Activated CD8-positive, alpha-beta memory T cell treated with anti-CD3 and anti-CD28 coated beads for 4 hours (primary cell): Measurements from ENCODE around the gene GLRX3.
"Not testable (repeated sequence)": the region's sequence is repeated elsewhere in the genome, so short reads cannot be mapped to it uniquely, and the experiment has no call there.

ENCODE experiments used
- DNase-seq, 2 donors: peaks; one replicate each; pipeline ENCODE4 v3.0.0-alpha.2; 2020; ENCODE audit warnings: low read depth in 2 of 2

Gene GLRX3

DNA sequence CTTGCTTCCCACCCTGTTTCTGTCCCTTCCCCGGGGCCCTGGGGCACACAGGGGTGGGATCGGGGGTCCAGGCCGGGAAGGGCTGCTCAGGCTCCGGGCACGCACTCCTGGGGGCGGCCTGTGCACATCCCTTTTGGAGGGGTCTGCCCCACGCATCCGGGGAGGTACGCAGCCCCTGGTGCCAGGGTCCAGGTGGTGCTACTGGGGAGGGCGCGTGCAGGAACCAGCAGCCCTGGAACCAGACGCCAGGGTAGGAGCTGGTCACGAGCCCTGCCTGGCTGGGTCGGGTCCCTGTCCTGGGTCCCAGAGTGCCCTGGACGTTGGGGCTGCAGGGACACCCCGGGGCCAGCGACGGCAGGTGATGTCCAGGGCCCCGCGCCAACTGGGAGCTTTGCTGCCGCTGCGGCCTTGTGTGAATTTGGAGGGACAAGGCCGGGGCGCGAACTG, 53.4 kb downstream of the GLRX3 start:
- no peak for DNase-seq

- DNase-seq, result peak; percentile 69 to 70
Measured at GRCh38 chr10:130190055-130190736, 54.0 kb downstream of the GLRX3 start.

- no peak for DNase-seq
Measured at GRCh38 chr10:130190737-130191115, 54.5 kb downstream of the GLRX3 start.

- no peak for DNase-seq
Measured at GRCh38 chr10:130191380-130191779, 55.2 kb downstream of the GLRX3 start.

DNA sequence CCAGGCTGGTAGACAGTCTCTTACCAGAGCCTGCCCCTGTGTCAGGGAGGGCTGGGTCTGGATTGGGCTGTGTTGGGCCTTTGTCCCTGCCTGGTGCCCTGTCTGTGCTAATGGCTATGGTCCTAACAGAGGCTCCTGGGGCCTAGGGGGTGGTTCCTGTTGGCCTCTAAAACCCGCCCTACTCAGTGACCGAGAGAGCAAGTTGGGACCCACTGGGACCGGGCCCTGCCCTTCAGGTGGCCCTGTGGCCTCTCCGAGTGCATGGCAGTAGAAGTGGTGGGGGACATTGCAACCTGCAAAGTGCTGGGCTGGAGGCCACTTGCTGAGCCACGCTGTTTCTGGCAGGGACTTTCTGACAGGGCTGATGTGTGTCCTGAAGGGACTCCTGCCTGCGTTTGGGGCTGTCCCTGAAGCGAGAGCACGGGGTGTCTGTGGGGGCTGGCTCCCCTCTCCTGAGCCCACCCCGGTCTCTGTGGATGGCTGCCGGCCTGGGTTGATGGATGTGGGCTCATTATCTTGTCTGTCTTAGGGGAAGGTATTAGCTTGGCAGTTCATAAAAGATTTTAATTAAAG, 56.2 kb downstream of the GLRX3 start:
- no peak for DNase-seq

- no peak for DNase-seq
Measured at GRCh38 chr10:130193033-130193432, 56.8 kb downstream of the GLRX3 start.

DNA sequence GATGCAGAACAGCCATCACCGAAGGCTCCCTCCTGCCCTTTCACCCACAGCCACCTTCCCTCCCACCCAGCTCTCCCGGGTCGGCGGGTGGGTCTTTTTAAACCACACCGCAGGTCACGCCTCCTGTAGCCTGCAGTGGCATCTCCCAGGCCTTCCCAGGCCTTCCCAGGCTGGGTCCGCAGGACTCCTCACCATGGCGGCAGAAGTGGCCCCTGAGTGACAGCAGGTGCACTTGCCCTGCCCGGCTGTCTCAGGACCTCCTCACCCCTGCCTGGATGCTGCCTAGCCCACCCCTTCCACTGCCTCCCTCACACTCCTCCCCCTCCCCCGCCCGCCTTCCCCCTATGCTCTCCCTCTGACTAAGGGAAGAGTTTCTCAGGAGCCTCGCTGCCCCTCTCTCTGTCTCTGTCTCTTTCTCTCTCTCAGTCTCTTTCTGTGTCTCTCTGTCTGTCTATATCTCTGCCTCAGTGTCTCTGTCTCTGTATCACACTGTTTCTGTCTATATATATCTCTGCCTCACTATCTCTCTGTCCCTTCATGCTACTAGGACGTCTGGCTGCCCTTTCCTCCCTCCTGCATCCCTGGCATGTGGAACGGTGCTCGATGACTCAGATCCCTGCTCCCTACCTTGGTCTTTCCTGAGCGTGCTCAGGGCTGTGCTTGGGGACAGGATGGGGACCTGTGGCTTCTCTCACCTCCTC, 57.5 kb downstream of the GLRX3 start:
- DNase-seq, result no peak

DNA sequence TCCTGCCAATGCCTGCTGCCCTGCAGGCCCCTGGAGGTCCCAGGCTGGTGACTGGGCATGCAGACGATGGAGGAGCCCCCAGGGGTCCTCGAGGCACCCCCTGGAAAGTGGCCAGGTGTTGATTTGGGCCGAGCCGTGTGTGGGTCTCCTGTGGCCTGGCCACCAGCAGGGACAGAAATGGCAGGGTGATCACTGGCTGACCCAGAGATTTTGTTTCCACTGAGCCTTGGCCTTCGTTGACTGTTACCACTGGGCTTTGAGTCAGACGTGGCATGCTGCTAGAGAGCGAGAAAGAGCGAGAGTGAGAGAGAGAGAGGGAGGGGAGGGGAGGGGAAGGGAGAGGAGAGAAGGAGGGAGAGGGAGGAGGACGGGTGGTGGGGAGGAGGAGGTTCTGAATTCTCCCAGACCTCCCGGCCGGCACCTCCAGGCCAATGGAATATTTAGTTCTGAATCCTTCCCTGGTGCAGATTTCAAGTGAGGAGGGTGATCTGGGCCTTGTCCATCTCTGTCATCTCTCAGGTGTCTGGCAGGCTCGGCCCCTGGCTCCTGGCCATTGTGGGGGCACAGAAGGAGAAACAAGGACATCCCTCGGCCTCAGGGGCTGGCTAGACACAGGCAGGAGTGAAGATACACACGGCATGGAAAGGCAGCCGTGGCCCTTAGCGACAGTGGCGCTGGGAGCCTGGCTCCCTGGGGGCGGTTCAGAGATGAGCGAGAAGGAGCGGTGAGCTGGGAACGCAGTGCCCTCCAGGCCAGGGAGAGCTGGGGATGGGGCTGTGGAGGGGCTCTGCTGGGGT, 58.2 kb downstream of the GLRX3 start:
- no peak for DNase-seq

GRCh38 chr10:130194991-130195645, 58.9 kb downstream of the GLRX3 start:
- DNase-seq, result no peak

DNA sequence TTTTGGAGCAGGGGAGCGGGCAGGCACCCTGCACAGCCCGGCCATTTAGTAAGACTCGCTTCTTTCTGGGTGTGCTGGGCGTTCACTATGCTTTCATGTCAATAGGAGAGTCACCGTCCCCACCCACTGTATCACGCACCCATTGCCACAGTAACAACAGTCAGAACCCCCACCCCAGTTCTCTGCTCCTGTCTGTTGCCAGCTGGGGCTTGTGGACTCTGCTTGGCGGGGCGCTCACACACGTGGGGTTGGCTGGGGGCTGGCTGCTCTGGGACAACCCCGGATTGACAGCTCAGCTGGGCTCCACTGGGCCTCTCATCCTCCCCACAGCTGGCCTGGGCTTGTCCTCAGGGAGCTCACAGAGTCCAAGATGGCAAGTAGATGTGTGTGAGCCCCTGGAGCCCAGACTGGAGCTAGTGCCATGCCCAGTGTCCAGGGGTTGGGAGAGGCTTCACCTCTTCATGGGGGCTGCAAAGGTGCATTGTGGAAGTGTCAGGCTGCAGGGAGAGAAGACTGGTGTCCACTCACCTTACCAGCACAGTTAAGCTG, 59.6 kb downstream of the GLRX3 start:
- no peak for DNase-seq

GRCh38 chr10:130196511-130197487, 60.6 kb downstream of the GLRX3 start:
- DNase-seq, result no peak

GRCh38 chr10:130198651-130199050, 62.5 kb downstream of the GLRX3 start:
- no peak for DNase-seq

DNA sequence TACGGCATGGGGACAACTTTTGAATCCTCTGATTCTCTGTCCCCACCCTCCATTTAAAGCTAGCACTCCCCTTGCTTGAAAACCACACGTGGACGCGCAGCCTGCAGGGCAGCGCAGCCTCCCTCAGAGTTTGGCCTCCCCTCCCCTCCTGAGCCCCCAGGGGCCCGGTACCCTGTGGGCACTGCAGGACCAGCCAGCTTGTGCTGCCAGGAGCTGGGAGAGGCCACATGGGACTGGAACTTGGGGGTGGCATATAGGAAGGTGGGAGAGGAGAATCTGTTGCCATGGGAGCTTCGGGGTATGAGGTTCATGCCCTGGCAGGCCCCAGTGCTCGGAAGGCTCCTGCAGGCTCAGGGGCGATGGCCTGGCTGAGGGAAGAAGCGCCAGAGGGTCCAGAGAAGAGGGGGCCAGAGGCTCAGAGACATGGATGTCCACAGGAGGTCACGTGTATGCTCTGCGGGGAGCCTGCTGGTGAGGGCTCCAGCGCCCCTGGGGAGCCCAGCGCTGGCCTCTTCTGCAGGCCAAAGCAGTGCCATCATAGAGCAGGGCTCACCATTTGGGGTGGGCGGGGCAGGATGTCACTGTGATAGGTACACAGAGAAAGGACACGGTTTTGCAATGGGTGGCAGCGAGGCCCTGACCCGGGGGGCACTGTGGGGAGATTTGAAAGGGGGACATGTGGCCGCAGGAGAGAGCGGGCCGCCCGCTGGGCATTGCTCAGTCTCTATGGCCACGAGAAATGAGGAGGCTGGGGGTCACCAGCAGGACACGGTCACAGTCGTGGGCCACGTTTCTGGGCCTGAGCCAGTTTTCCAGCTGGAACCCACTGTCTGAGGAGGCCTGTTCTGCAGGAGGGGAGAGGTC, 64.2 kb downstream of the GLRX3 start:
- no peak for DNase-seq

DNA sequence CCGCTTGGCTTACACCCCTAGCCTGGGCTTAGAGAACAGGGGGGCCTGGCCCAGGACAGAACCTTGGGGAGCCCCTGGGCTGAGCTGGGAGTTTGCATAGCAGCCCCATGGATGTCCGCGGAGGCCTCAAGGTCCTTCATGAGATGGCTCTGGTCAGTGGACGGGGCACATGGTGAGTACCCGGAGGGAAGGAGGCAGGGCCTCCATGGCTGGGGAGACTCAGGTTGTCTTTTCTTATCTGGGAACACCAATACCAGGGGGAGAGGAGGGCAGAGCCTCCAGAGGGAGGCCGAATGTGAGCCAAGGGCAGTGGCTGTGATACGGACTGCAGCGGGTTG, 64.8 kb downstream of the GLRX3 start:
- no peak for DNase-seq

GRCh38 chr10:130202150-130202549, 66.0 kb downstream of the GLRX3 start:
- DNase-seq, result not testable (repeated sequence)

GRCh38 chr10:130202984-130203621, 66.9 kb downstream of the GLRX3 start:
- DNase-seq, result no peak

GRCh38 chr10:130203626-130204025, 67.4 kb downstream of the GLRX3 start:
- no peak for DNase-seq

DNA sequence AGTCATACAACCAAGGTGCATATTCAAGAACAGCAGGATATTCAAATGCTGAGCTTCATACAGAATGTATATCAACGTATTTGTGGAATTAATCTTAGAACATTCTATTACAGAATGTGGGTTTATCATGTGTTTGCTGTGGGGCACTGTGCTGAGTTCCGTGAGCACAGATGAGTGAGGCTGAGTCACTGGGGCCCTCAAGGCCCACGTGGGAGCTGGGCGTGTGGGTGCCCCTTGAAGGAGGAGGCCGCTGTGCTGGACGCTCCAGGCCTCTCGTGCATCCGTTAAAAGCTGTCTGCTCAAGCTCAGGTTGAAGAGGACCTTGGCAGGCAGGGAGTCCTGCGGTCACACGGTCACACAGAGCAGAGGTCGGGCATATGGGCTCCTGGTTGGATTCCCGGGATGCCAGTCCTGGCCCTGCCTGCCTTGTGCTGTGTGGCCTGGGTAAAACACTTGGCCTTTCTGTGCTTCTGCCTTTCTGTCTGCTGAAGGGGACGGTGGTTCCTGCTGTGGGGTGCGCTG, 70.1 kb downstream of the GLRX3 start:
- no peak for DNase-seq

GRCh38 chr10:130207205-130207604, 71.0 kb downstream of the GLRX3 start:
- DNase-seq, result no peak
